ENCODE data around the gene PHC2.

DNA sequence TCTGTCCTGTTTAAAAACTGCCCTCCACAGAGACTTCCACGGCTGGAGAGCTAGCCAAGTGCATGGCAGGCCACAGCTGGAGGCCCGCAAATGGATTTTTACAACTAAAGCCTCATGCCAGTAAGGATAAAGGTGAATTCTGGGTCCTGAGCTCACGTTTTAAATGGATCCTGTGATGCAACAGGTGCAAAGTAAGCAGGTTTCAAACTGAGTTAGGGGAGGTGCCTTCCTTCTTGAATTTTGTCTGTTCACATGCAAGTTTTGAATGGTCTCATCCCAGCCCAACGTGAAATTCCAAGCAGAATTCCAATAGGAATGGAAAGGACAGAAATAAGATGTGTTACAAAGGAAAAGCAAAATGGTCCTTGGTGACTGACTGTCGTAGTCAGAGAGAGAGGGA, 73.8 kb downstream of the PHC2 start:
- TF ChIP-seq, protein P1, sequence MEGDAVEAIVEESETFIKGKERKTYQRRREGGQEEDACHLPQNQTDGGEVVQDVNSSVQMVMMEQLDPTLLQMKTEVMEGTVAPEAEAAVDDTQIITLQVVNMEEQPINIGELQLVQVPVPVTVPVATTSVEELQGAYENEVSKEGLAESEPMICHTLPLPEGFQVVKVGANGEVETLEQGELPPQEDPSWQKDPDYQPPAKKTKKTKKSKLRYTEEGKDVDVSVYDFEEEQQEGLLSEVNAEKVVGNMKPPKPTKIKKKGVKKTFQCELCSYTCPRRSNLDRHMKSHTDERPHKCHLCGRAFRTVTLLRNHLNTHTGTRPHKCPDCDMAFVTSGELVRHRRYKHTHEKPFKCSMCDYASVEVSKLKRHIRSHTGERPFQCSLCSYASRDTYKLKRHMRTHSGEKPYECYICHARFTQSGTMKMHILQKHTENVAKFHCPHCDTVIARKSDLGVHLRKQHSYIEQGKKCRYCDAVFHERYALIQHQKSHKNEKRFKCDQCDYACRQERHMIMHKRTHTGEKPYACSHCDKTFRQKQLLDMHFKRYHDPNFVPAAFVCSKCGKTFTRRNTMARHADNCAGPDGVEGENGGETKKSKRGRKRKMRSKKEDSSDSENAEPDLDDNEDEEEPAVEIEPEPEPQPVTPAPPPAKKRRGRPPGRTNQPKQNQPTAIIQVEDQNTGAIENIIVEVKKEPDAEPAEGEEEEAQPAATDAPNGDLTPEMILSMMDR (IDR thresholded peaks at IDR 0.05; ENCODE audit: insufficient read depth, low read length, poor library complexity, severe bottlenecking): no peak
- no peak for TF ChIP-seq EZH2phosphoT487 (conservative IDR thresholded peaks at IDR 0.05; ENCODE audit: low read length)
